OCI-LY3 (cell line): Measurements from ENCODE around the gene GALNT2.

Experiments
- EZH2phosphoT487 ChIP-seq: fragments of 200-600 bp; shearing (Covaris generic); IDR thresholded peaks from 2 replicates; pipeline ENCODE4 v1.6.1; 2018; ENCODE audit warnings: antibody characterized with exemption, mixed run types, low read depth
- TF ChIP-seq, protein P1 (sequence below): fragments of 200-600, 300-600 bp; sonication (generic); IDR thresholded peaks from 2 replicates; pipeline ENCODE4 v1.5.1; 2014; ENCODE audit warnings: antibody characterized with exemption, low read length, low read depth

DNA sequence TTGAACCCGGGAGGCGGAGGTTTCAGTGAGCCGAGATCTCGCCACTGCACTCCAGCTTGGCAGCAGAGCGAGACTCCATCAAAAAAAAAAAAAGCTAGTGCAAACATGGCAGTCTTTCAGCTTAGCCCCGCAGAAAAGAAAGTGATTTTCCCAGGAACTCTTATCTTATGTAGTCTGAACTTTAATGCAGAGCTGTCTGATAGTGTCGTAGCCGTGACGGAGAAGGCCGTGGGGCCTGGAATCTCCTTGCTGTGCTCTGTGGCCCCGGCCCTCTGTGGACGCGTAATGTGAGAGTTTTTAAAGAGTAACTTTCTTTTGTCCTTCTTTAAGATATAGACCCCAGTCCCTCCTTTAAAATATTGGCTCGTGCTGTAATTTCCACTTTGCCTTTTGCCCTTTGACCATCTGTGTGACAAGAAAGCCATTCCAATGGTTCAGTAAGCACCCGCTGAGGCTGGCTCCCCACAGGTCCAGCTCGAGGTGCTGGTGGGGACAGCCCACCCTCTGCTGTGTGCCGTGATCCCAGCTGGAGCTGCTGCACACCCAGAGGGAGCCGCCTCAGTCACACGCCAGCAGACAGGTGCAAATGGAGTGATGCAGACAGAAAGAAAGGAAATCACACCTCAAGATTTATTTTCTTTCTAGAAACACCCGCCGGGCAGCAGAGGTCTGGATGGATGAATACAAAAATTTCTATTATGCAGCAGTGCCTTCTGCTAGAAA, 195.1 kb downstream of the GALNT2 start:
- TF ChIP-seq, protein P1, sequence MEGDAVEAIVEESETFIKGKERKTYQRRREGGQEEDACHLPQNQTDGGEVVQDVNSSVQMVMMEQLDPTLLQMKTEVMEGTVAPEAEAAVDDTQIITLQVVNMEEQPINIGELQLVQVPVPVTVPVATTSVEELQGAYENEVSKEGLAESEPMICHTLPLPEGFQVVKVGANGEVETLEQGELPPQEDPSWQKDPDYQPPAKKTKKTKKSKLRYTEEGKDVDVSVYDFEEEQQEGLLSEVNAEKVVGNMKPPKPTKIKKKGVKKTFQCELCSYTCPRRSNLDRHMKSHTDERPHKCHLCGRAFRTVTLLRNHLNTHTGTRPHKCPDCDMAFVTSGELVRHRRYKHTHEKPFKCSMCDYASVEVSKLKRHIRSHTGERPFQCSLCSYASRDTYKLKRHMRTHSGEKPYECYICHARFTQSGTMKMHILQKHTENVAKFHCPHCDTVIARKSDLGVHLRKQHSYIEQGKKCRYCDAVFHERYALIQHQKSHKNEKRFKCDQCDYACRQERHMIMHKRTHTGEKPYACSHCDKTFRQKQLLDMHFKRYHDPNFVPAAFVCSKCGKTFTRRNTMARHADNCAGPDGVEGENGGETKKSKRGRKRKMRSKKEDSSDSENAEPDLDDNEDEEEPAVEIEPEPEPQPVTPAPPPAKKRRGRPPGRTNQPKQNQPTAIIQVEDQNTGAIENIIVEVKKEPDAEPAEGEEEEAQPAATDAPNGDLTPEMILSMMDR: no peak
- TF ChIP-seq EZH2phosphoT487: no peak
